OCI-LY3 (cell line): ENCODE results near the gene SPANXC.

Source experiments
- CTCF ChIP-seq: fragments of 200-600, 300-600 bp; sonication (generic); IDR thresholded peaks from 2 replicates; pipeline ENCODE4 v1.5.1; 2014; ENCODE audit warnings: antibody characterized with exemption, low read length, low read depth
- EZH2phosphoT487 ChIP-seq: fragments of 200-600 bp; shearing (Covaris generic); IDR thresholded peaks from 2 replicates; pipeline ENCODE4 v1.6.1; 2018; ENCODE audit warnings: antibody characterized with exemption, mixed run types, low read depth

DNA sequence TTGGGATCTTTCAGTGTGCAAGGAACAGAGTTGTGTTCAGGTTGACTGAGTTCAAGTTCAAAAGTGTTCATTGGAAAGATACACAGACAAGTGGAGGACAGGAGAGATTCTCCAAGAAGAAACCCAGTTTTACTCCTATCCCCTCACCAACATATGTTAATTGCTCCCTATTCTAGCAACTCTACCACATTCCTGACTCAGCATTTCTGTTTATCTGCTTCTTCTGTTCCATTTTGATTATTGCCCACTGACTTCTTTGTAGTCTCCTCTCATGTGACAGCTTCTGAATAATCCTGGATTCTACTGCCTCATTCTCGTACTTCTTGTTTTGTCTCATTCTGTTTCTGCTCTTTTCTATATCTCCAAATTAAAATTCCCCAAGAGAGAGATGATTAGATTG is 15.8 kb upstream of the SPANXC start:
- TF ChIP-seq EZH2phosphoT487 (no peak), CTCF (no peak)
